ENCODE data around the gene TNFRSF12A.
A peak's percentile ranks its signal among the peaks of the same experiment; 100 is the strongest.
"Not testable (repeated sequence)": the region's sequence is repeated elsewhere in the genome, so short reads cannot be mapped to it uniquely, and the experiment has no call there.

The TNFRSF12A gene

GRCh38 chr16:3049921-3050481 lies 29.8 kb downstream of the TNFRSF12A start:
- no peak for DNase-seq (ENCODE audit: low spot score)

- no peak for DNase-seq (ENCODE audit: low spot score)
These were observed 30.3 kb downstream of the TNFRSF12A start for GRCh38 chr16:3050487-3050886.

- DNase-seq (ENCODE audit: low spot score) = no peak
These were observed 30.8 kb downstream of the TNFRSF12A start for GRCh38 chr16:3051009-3051408.

- DNase-seq (ENCODE audit: low spot score) = no peak
These were observed 31.3 kb downstream of the TNFRSF12A start for GRCh38 chr16:3051494-3051893.

- DNase-seq (ENCODE audit: low spot score) = not testable (repeated sequence)
These were observed 32.6 kb downstream of the TNFRSF12A start for GRCh38 chr16:3052571-3053329.

- not testable (repeated sequence) for DNase-seq (ENCODE audit: low spot score)
These were observed 33.2 kb downstream of the TNFRSF12A start for GRCh38 chr16:3053330-3053710.

GRCh38 chr16:3054965-3055733 lies 35.0 kb downstream of the TNFRSF12A start:
- no peak for DNase-seq (ENCODE audit: low spot score)

- DNase-seq (ENCODE audit: low spot score) = not testable (repeated sequence)
These were observed 35.6 kb downstream of the TNFRSF12A start for GRCh38 chr16:3055734-3056115.

- DNase-seq (ENCODE audit: low spot score) = no peak
These were observed 36.4 kb downstream of the TNFRSF12A start for GRCh38 chr16:3056336-3057180.

GRCh38 chr16:3057181-3058138 lies 37.3 kb downstream of the TNFRSF12A start:
- no peak for DNase-seq (ENCODE audit: low spot score)

- DNase-seq (ENCODE audit: low spot score) = no peak
These were observed 38.2 kb downstream of the TNFRSF12A start for GRCh38 chr16:3058139-3059030.

- DNase-seq (ENCODE audit: low spot score) = peak; percentile 78
These were observed 39.0 kb downstream of the TNFRSF12A start for GRCh38 chr16:3059041-3059722.

GRCh38 chr16:3059723-3060242 lies 39.6 kb downstream of the TNFRSF12A start:
- DNase-seq (ENCODE audit: low spot score) = no peak

- no peak for DNase-seq (ENCODE audit: low spot score)
These were observed 40.4 kb downstream of the TNFRSF12A start for GRCh38 chr16:3060339-3061127.

- DNase-seq (ENCODE audit: low spot score) = no peak
These were observed 42.4 kb downstream of the TNFRSF12A start for GRCh38 chr16:3062553-3062952.

- no peak for DNase-seq (ENCODE audit: low spot score)
These were observed 43.6 kb downstream of the TNFRSF12A start for GRCh38 chr16:3063625-3064386.

- no peak for DNase-seq (ENCODE audit: low spot score)
These were observed 45.0 kb downstream of the TNFRSF12A start, which contains the start of gene IL32 for GRCh38 chr16:3065069-3065741. IL32 (plus strand) TSS chr16:3065640; CDS start chr16:3065812, 172 bp downstream.

Measured in COLO829 (cell line).